ENCODE results near the gene LHFPL3.

GRCh38 chr7:104629408-104629807 lies 301.0 kb downstream of the LHFPL3 start:
- no peak for TF ChIP-seq CTCF (IDR thresholded peaks at IDR 0.05)
- no peak for TF ChIP-seq EZH2 (IDR thresholded peaks at IDR 0.05; ENCODE audit: borderline replicate concordance, insufficient read depth, low read depth, low read length, poor library complexity, severe bottlenecking)

All from B cell (primary cell).